ENCODE measurements around the gene DIP2C.

DNA sequence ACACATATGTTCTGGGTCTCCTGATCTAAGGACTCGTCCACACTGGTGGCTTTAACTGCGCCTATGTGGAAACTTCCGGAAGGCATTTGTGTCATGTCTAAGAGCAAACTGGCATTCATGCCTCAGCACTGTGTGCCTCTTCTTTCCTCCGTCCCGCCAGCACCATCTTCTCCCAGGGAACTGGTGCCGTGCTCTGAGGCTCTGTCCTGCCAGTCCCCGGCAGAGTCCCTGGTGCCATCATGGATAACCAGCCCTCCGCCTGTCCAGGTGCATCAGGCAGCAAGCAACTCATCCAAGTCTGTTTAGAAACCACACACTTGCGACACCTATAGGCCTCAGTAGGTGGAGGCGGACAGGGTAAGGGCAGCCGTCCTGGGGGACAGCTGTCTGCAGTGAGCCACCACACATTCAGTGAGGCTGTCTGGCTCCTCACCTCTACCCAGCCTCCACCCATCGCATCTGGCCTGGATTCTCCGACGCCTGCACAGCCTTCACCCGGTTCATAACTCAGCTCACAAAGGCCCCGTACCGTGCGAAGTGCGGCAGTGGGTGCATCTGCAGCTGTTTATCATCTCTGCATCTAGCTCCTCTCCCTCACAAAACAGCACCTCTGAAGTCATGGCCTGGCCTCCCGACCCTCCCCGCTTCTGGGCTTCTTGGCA lies 162.7 kb downstream of the DIP2C start:
- TF ChIP-seq, protein P1, sequence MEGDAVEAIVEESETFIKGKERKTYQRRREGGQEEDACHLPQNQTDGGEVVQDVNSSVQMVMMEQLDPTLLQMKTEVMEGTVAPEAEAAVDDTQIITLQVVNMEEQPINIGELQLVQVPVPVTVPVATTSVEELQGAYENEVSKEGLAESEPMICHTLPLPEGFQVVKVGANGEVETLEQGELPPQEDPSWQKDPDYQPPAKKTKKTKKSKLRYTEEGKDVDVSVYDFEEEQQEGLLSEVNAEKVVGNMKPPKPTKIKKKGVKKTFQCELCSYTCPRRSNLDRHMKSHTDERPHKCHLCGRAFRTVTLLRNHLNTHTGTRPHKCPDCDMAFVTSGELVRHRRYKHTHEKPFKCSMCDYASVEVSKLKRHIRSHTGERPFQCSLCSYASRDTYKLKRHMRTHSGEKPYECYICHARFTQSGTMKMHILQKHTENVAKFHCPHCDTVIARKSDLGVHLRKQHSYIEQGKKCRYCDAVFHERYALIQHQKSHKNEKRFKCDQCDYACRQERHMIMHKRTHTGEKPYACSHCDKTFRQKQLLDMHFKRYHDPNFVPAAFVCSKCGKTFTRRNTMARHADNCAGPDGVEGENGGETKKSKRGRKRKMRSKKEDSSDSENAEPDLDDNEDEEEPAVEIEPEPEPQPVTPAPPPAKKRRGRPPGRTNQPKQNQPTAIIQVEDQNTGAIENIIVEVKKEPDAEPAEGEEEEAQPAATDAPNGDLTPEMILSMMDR (IDR thresholded peaks at IDR 0.05) = no peak
- TF ChIP-seq POLR2A (IDR thresholded peaks at IDR 0.05) (no peak), POLR2AphosphoS5 (IDR thresholded peaks at IDR 0.05; ENCODE audit: insufficient read depth in 1 of 2, low read depth in 1 of 2) (no peak)
